GM19372 (cell line): Measurements from ENCODE around the gene AP4E1.
A peak's percentile ranks its signal among the peaks of the same experiment; 100 is the strongest.
"Not testable (repeated sequence)": the region's sequence is repeated elsewhere in the genome, so short reads cannot be mapped to it uniquely, and the experiment has no call there.

Source experiments
- ATAC-seq: cut with Tn5 transposase; IDR thresholded peaks from one replicate; pipeline ENCODE4 v1.9.1; 2021; ENCODE audit warnings: mild to moderate bottlenecking, low read depth, moderate library complexity; ENCODE audit not compliant: unreplicated experiment

Gene AP4E1

GRCh38 chr15:50908209-50909009 lies at the start of gene AP4E1:
Gene AP4E1, plus strand, starts transcription at chr15:50908683. Its CDS starts 96 bp downstream, at chr15:50908779.
- ATAC-seq: peak; percentile 59

GRCh38 chr15:50860824-50861223 lies 47.7 kb upstream of the AP4E1 start:
- ATAC-seq: no peak

- ATAC-seq: no peak
These were observed 45.9 kb upstream of the AP4E1 start for GRCh38 chr15:50862553-50862952.

- no peak for ATAC-seq
These were observed 43.6 kb upstream of the AP4E1 start for GRCh38 chr15:50864873-50865272.

GRCh38 chr15:50865515-50866353 lies 42.7 kb upstream of the AP4E1 start:
- no peak for ATAC-seq

GRCh38 chr15:50871832-50872231 lies 36.7 kb upstream of the AP4E1 start:
- no peak for ATAC-seq

GRCh38 chr15:50872832-50873426 lies 35.6 kb upstream of the AP4E1 start:
- no peak for ATAC-seq

GRCh38 chr15:50873935-50874361 lies 34.5 kb upstream of the AP4E1 start:
- ATAC-seq: no peak

GRCh38 chr15:50875238-50875637 lies 33.2 kb upstream of the AP4E1 start:
- not testable (repeated sequence) for ATAC-seq

GRCh38 chr15:50876260-50876988 lies 32.1 kb upstream of the AP4E1 start:
- no peak for ATAC-seq

GRCh38 chr15:50876989-50877360 lies 31.5 kb upstream of the AP4E1 start:
- no peak for ATAC-seq

- peak; percentile 47 for ATAC-seq
These were observed 29.4 kb upstream of the AP4E1 start for GRCh38 chr15:50879016-50879617.

GRCh38 chr15:50880206-50880605 lies 28.3 kb upstream of the AP4E1 start:
- ATAC-seq: no peak

GRCh38 chr15:50880651-50881114 lies 27.8 kb upstream of the AP4E1 start:
- ATAC-seq: no peak

GRCh38 chr15:50881121-50882048 lies 27.1 kb upstream of the AP4E1 start:
- ATAC-seq: no peak

- no peak for ATAC-seq
These were observed 24.6 kb upstream of the AP4E1 start for GRCh38 chr15:50883903-50884302.

- ATAC-seq: no peak
These were observed 23.9 kb upstream of the AP4E1 start for GRCh38 chr15:50884540-50884939.

- ATAC-seq: no peak
These were observed 22.4 kb upstream of the AP4E1 start for GRCh38 chr15:50886139-50886467.
